H9 (cell line): ENCODE data around the gene ANKRD13B. TPM values are rescaled to one million over a fixed set of nuclear protein-coding genes. Genes with fewer than 3 reads are reported as not detected.
"Not testable (repeated sequence)": the region's sequence is repeated elsewhere in the genome, so short reads cannot be mapped to it uniquely, and the experiment has no call there.

Experiments
- DNase-seq: peaks from one replicate; pipeline ENCODE4 v3.0.0-alpha.2; 2017
- H2AFZ ChIP-seq: one replicate; pipeline ENCODE4 v1.6.1; 2013; ENCODE audit warnings: mild to moderate bottlenecking, low read length, control low read depth, moderate library complexity
- H2AK5ac ChIP-seq: 2 replicates; pipeline ENCODE4 v1.6.1; 2013; ENCODE audit warnings: low read length, control low read depth, mixed read lengths; ENCODE audit not compliant: insufficient read length
- H2BK120ac ChIP-seq: one replicate; pipeline ENCODE4 v1.6.1; 2013; ENCODE audit warnings: low read depth, mild to moderate bottlenecking, low read length, control low read depth, inconsistent platforms; ENCODE audit not compliant: poor library complexity, severe bottlenecking
- H2BK12ac ChIP-seq: 2 replicates; pipeline ENCODE4 v1.6.1; 2013; ENCODE audit warnings: low read length, control low read depth, mixed read lengths, low read depth; ENCODE audit not compliant: insufficient read length
- H2BK15ac ChIP-seq: 2 replicates; pipeline ENCODE4 v1.6.1; 2013; ENCODE audit warnings: low read depth, low read length, control low read depth
- H2BK20ac ChIP-seq: one replicate; pipeline ENCODE4 v1.6.1; 2013; ENCODE audit warnings: low read depth, mild to moderate bottlenecking, low read length, control low read depth, inconsistent platforms; ENCODE audit not compliant: poor library complexity, severe bottlenecking
- H2BK5ac ChIP-seq: 2 replicates; pipeline ENCODE4 v1.6.1; 2013; ENCODE audit warnings: low read length, control low read depth, mixed read lengths; ENCODE audit not compliant: insufficient read length
- H3K14ac ChIP-seq: 2 replicates; pipeline ENCODE4 v1.6.1; 2013; ENCODE audit warnings: low read length, control low read depth; ENCODE audit not compliant: insufficient read depth
- H3K18ac ChIP-seq: 2 replicates; pipeline ENCODE4 v1.6.1; 2013; ENCODE audit warnings: low read depth, mild to moderate bottlenecking, mixed read lengths, low read length, control low read depth; ENCODE audit not compliant: insufficient read length
- H3K23ac ChIP-seq: 2 replicates; pipeline ENCODE4 v1.6.1; 2013; ENCODE audit warnings: low read length, control low read depth, mixed read lengths, low read depth; ENCODE audit not compliant: insufficient read length
- H3K23me2 ChIP-seq: 2 replicates; pipeline ENCODE4 v1.6.1; 2013; ENCODE audit warnings: low read depth, mild to moderate bottlenecking, mixed read lengths, low read length, control low read depth; ENCODE audit not compliant: insufficient read length, poor library complexity, severe bottlenecking
- H3K27ac ChIP-seq: 2 replicates; pipeline ENCODE4 v1.5.1; 2013; ENCODE audit warnings: low read length, control low read depth, mixed read lengths, low read depth; ENCODE audit not compliant: insufficient read length
- H3K27me3 ChIP-seq: 2 replicates; pipeline ENCODE4 v1.6.1; 2013; ENCODE audit warnings: low read length, control low read depth, inconsistent platforms; ENCODE audit not compliant: insufficient read depth
- H3K4ac ChIP-seq: 2 replicates; pipeline ENCODE4 v1.6.1; 2013; ENCODE audit warnings: low read depth, mild to moderate bottlenecking, control low read depth, inconsistent platforms, low read length, moderate library complexity
- H3K4me1 ChIP-seq: 2 replicates; pipeline ENCODE4 v1.6.1; 2013; ENCODE audit warnings: low read length, control low read depth, inconsistent platforms; ENCODE audit not compliant: insufficient read depth
- H3K4me2 ChIP-seq: 2 replicates; pipeline ENCODE4 v1.6.1; 2013; ENCODE audit warnings: low read length, control low read depth, mixed read lengths; ENCODE audit not compliant: insufficient read length, insufficient read depth
- H3K56ac ChIP-seq: 2 replicates; pipeline ENCODE4 v1.6.1; 2013; ENCODE audit warnings: low read depth, mild to moderate bottlenecking, mixed read lengths, low read length, control low read depth; ENCODE audit not compliant: insufficient read length
- H3K79me1 ChIP-seq: 2 replicates; pipeline ENCODE4 v1.6.1; 2013; ENCODE audit warnings: low read depth, mild to moderate bottlenecking, moderate library complexity, low read length, control low read depth, inconsistent platforms; ENCODE audit not compliant: insufficient read depth, poor library complexity, severe bottlenecking
- H3K79me2 ChIP-seq: 2 replicates; pipeline ENCODE4 v1.6.1; 2013; ENCODE audit warnings: low read length, control low read depth, inconsistent platforms; ENCODE audit not compliant: insufficient read depth
- H3K9ac ChIP-seq: 2 replicates; pipeline ENCODE4 v1.6.1; 2013; ENCODE audit warnings: low read length, control low read depth, mixed read lengths; ENCODE audit not compliant: insufficient read length; ENCODE audit errors: extremely low read depth
- H3K9me3 ChIP-seq: one replicate; pipeline ENCODE4 v1.6.1; 2013; ENCODE audit warnings: low read depth, low read length, inconsistent platforms; ENCODE audit not compliant: control insufficient read depth
- H3T11ph ChIP-seq: one replicate; pipeline ENCODE4 v1.6.1; 2013; ENCODE audit warnings: mild to moderate bottlenecking, low read length, control low read depth, inconsistent platforms
- H4K20me1 ChIP-seq: one replicate; pipeline ENCODE4 v1.6.1; 2013; ENCODE audit not compliant: control insufficient read depth, insufficient read length, insufficient read depth
- H4K5ac ChIP-seq: 2 replicates; pipeline ENCODE4 v1.6.1; 2013; ENCODE audit warnings: low read depth, mild to moderate bottlenecking, mixed read lengths, low read length, control low read depth; ENCODE audit not compliant: insufficient read length
- H4K8ac ChIP-seq: replicated peaks from 2 replicates; pipeline ENCODE4 v1.6.1; 2013; ENCODE audit warnings: low read length, control low read depth, mixed read lengths, low read depth; ENCODE audit not compliant: insufficient read length
- H4K91ac ChIP-seq: 2 replicates; pipeline ENCODE4 v1.6.1; 2013; ENCODE audit warnings: low read depth, mild to moderate bottlenecking, moderate library complexity, mixed read lengths, low read length, control low read depth; ENCODE audit not compliant: insufficient read length
- H3K27ac Mint-ChIP-seq, 3 experiments: 2 replicates in 2 of 3; 3 replicates in 1 of 3; pipeline ENCODE4 v1.8.0; 2020 to 2021; ENCODE audit warnings: mixed read lengths in 3 of 3, mild to moderate bottlenecking in 1 of 3, moderate library complexity in 1 of 3
- H3K27me3 Mint-ChIP-seq: 2 replicates; pipeline ENCODE4 v1.8.0; 2021; ENCODE audit warnings: low read depth, mild to moderate bottlenecking, moderate library complexity, mixed read lengths
- H3K36me3 Mint-ChIP-seq, 3 experiments: 2 replicates in 2 of 3; 3 replicates in 1 of 3; pipeline ENCODE4 v1.8.0; 2020 to 2021; ENCODE audit warnings: low read depth in 3 of 3, mixed read lengths in 3 of 3; ENCODE audit not compliant: insufficient read depth in 1 of 3
- H3K4me1 Mint-ChIP-seq, 2 experiments: 2 replicates each; pipeline ENCODE4 v1.8.0; 2020; ENCODE audit warnings: mixed read lengths in 2 of 2
- H3K4me3 Mint-ChIP-seq, 2 experiments: 2 replicates in 1 of 2; 3 replicates in 1 of 2; pipeline ENCODE4 v1.8.0; 2020 to 2021; ENCODE audit warnings: mild to moderate bottlenecking in 2 of 2, mixed read lengths in 2 of 2, moderate library complexity in 1 of 2
- H3K9me3 Mint-ChIP-seq, 2 experiments: 2 replicates in 1 of 2; 3 replicates in 1 of 2; pipeline ENCODE4 v1.8.0; 2020; ENCODE audit warnings: mild to moderate bottlenecking in 2 of 2, mixed read lengths in 2 of 2, moderate library complexity in 1 of 2
- WGBS: extraction: QIAGEN DNeasy Blood & Tissue Kit; methylation state at CpG from one replicate; pipeline ENCODE4 v1.1.7; 2013; ENCODE audit warnings: missing lambda C conversion rate, low lambda C conversion rate, mixed read lengths; ENCODE audit not compliant: insufficient read length; ENCODE audit errors: extremely low coverage; 5-methylcytosine and 5-hydroxymethylcytosine counted together
- total RNA-seq: library from RNA; stranded (reverse); gene quantifications from 2 replicates; pipeline ENCODE4 v1.2.1, GENCODE V29; 2021
- TF ChIP-seq, protein P1 (sequence below): fragments of 200-600 bp; sonication (generic); conservative IDR thresholded peaks from 3 replicates; pipeline ENCODE4 v1.8.0; 2021; ENCODE audit warnings: antibody characterized with exemption, mild to moderate bottlenecking

ANKRD13B gene
- total RNA-seq, 1 experiment from 2014 or later, result 24.2 TPM

GRCh38 chr17:29557739-29558116 is 35.2 kb upstream of the ANKRD13B start:
- no peak overlapping the region for H3K4me3 Mint-ChIP-seq
- no peak overlapping the region for H2BK120ac ChIP-seq

GRCh38 chr17:29558139-29558538 is 34.8 kb upstream of the ANKRD13B start:
- not testable (repeated sequence) for H3K4me2 ChIP-seq, H3K14ac ChIP-seq, H3K23me2 ChIP-seq, H3K79me2 ChIP-seq, H3K27me3 ChIP-seq, H2BK120ac ChIP-seq, H4K5ac ChIP-seq, H3K4me1 ChIP-seq, H2AFZ ChIP-seq, H3K79me1 ChIP-seq, H3K27ac Mint-ChIP-seq, H3T11ph ChIP-seq, H2BK15ac ChIP-seq, H4K91ac ChIP-seq, H2BK20ac ChIP-seq, H2BK12ac ChIP-seq, DNase-seq, H3K9me3 ChIP-seq, H3K9me3 Mint-ChIP-seq, H3K9ac ChIP-seq, H3K27ac ChIP-seq, H2BK5ac ChIP-seq, H4K20me1 ChIP-seq, H3K36me3 Mint-ChIP-seq, H3K56ac ChIP-seq, H2AK5ac ChIP-seq, H3K4ac ChIP-seq, H4K8ac ChIP-seq, H3K4me1 Mint-ChIP-seq, H3K18ac ChIP-seq, H3K23ac ChIP-seq, H3K4me3 Mint-ChIP-seq
- peaks cover 16% of the 10 kb centered on the region for H3K27me3 Mint-ChIP-seq
- WGBS, result no CpG with 5 or more reads among the region's 5 CpGs

More at GRCh38 chr17:29557739-29558116, 35.2 kb upstream of the ANKRD13B start:
- Histone ChIP-seq H2AFZ (no peak overlapping the region), H3K56ac (no peak overlapping the region), H3K27ac (no peak overlapping the region), H3K27me3 (no peaks in the 10 kb centered on the region), H3K4me1 (no peaks in the 10 kb centered on the region), H2BK12ac (no peak overlapping the region), H2BK20ac (no peak overlapping the region), H3K9ac (no peak overlapping the region), H3K9me3 (no peaks in the 10 kb centered on the region), H3K23me2 (no peaks in the 10 kb centered on the region), H3K23ac (no peak overlapping the region), H2BK15ac (no peak overlapping the region), H2AK5ac (no peak overlapping the region), H2BK5ac (no peak overlapping the region), H3K79me1 (no peaks in the 10 kb centered on the region), H3K18ac (no peak overlapping the region), H3T11ph (no peak overlapping the region), H4K91ac (no peak overlapping the region), H4K20me1 (no peaks in the 10 kb centered on the region), H3K79me2 (no peaks in the 10 kb centered on the region), H3K4me2 (no peak overlapping the region), H3K14ac (no peak overlapping the region), H3K4ac (no peak overlapping the region), H4K5ac (no peak overlapping the region), H4K8ac (no peak overlapping the region)
- no peak for DNase-seq
- TF ChIP-seq, protein P1, sequence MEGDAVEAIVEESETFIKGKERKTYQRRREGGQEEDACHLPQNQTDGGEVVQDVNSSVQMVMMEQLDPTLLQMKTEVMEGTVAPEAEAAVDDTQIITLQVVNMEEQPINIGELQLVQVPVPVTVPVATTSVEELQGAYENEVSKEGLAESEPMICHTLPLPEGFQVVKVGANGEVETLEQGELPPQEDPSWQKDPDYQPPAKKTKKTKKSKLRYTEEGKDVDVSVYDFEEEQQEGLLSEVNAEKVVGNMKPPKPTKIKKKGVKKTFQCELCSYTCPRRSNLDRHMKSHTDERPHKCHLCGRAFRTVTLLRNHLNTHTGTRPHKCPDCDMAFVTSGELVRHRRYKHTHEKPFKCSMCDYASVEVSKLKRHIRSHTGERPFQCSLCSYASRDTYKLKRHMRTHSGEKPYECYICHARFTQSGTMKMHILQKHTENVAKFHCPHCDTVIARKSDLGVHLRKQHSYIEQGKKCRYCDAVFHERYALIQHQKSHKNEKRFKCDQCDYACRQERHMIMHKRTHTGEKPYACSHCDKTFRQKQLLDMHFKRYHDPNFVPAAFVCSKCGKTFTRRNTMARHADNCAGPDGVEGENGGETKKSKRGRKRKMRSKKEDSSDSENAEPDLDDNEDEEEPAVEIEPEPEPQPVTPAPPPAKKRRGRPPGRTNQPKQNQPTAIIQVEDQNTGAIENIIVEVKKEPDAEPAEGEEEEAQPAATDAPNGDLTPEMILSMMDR, result no peak
- Mint-ChIP-seq H3K9me3 (no peaks in the 10 kb centered on the region), H3K4me1 (no peaks in the 10 kb centered on the region), H3K27me3 (peaks cover 13% of the 10 kb centered on the region), H3K36me3 (no peaks in the 10 kb centered on the region), H3K27ac (no peak overlapping the region)
